ENCODE measurements around the gene GSDME.
A peak's percentile ranks its signal among the peaks of the same experiment; 100 is the strongest.
"Not testable (repeated sequence)": the region's sequence is repeated elsewhere in the genome, so short reads cannot be mapped to it uniquely, and the experiment has no call there.

GSDME gene

GRCh38 chr7:24757353-24758275 lies at the start of gene GSDME:
TSS of gene GSDME (minus strand) at chr7:24757464. CDS start at chr7:24749774, 7,690 bp downstream.
- DNase-seq (ENCODE audit: low read depth in 1 of 2, low spot score in 1 of 2): peak in 1 of 2 donors; percentile 25

DNA sequence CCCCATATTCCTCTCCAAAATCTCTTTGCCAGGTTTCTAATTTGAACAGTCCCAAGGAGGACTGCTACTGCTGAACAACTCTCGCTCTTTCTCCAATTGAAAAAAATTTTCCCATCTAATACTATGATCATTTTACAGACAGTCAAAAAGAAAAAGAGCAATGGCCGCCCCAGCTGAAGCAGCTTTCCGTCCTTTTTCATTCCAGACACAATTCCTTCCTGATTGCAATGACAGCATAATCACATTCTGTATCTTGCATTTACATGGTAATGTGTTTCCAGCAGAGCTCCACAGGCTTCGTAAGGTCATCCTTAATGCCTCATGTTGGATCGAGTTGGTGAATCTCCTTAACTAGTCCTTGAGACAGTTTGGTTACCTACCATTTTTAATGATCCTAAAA lies 45.0 kb upstream of the GSDME start:
- DNase-seq (ENCODE audit: low read depth in 1 of 2, low spot score in 1 of 2): no peak

DNA sequence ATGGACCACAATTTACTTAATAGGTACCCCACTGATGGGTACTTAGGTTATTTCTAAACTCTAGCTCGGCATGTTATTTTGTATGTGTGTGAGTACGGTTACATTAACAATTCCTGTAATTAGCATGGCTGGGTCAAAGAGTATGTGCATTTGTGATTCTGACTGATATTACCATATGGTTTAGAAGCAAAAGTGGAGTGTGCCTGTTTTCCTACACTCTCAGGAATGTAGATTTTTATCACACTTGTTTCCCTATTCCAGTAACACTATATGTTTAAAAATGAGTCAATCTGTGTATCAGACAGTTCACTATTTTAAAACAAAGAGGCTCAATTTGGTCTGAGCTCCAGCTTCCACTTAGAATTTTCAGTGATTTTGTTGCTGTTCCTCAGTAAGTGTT lies 44.6 kb upstream of the GSDME start:
- DNase-seq (ENCODE audit: low read depth in 1 of 2, low spot score in 1 of 2): no peak

GRCh38 chr7:24800667-24801066 lies 43.4 kb upstream of the GSDME start:
- no peak for DNase-seq (ENCODE audit: low read depth in 1 of 2, low spot score in 1 of 2)

DNA sequence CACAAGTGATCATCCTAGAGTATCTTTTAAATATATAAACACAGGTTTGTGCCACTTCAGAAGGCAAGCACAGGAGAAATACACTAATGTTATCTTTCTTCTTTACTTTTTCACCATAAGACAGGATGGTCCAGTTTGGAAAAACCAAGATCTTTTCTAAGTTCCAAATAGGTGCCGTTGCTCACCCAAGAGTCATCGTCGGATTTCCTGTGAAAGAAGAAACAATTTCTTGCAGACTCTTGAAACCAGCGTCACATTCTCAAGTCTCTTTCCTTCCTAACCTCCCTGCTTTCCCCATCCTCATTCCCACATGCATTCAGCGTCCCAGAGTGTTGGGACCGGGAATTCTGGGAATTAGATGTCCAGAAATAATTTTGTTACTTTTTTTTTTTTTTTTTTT lies 42.8 kb upstream of the GSDME start:
- DNase-seq (ENCODE audit: low read depth in 1 of 2, low spot score in 1 of 2): no peak

- no peak for DNase-seq (ENCODE audit: low read depth in 1 of 2, low spot score in 1 of 2)
These were observed 42.2 kb upstream of the GSDME start for GRCh38 chr7:24799506-24799905.

DNA sequence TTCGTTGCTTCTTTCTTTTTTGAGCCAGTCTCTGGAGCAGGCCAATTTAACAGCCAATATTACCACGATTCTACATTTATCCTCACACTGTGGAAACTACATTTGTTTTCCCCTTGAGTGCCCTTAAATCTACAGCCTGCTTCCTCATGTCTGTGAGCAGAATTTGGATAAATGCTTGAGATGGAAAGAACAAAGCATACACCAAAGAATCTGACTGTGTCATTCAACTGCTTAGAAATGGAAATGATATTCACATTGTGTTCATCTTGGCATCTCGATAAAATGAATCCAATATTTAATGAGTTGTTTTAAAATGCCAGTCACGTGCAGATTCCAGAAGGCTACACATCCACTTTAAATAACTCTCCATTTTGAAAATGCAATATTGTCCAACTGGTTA lies 41.0 kb upstream of the GSDME start:
- DNase-seq (ENCODE audit: low read depth in 1 of 2, low spot score in 1 of 2): no peak

GRCh38 chr7:24797270-24797669 lies 40.0 kb upstream of the GSDME start:
- DNase-seq (ENCODE audit: low read depth in 1 of 2, low spot score in 1 of 2): no peak

- no peak for DNase-seq (ENCODE audit: low read depth in 1 of 2, low spot score in 1 of 2)
These were observed 38.1 kb upstream of the GSDME start for GRCh38 chr7:24795407-24795767.

- DNase-seq (ENCODE audit: low read depth in 1 of 2, low spot score in 1 of 2): not testable (repeated sequence)
These were observed 37.6 kb upstream of the GSDME start for GRCh38 chr7:24794751-24795406.

GRCh38 chr7:24793982-24794648 lies 36.9 kb upstream of the GSDME start:
- DNase-seq (ENCODE audit: low read depth in 1 of 2, low spot score in 1 of 2): no peak

DNA sequence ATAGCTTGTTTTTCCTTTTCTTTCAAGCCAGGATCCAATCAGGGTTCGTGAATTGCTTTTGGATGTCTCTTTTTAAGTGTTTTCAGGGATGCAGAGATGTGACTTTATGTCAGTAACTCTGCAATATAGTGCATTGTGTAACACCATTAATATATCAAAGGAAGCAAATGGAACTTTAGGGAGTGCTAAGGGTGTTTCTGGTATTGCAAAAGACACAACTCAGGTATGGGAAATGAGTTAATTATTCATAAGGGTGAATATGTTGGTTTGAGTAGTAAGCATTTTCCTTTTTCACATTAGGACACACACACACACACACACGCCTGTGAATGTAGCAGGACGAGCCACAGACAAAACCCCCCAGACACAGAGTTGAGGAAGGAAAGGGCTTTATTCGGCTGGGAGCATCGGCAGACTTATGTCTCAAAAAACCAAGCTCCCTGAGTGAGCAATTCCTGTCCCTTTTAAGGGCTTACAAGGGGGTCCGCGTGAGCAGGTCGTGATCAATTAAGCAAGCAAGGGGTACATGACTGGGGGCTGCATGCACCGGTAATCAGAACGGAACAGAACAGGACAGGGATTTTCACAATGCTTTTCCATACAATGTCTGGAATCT lies 31.8 kb upstream of the GSDME start:
- no peak for DNase-seq (ENCODE audit: low read depth in 1 of 2, low spot score in 1 of 2)

DNA sequence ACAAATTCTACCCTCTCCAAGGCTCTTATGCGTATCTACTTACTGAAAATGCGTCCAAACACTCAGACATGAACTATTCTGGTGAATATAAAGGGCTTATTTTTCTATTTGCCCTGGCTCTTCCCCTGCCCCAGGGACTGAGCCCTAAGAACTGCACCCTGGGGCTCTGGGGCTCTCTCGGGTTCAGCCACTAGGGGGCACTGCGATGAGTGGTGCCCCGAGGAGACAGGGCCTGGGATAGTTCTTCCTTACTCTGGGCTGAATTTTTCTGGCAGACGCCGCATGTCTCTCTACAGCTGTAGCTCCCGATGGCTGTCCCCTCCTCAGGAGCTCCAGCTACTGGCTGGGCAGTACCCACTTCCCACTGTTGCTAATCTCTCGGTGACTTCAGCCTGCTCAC lies 30.8 kb upstream of the GSDME start:
- DNase-seq (ENCODE audit: low read depth in 1 of 2, low spot score in 1 of 2): no peak

DNA sequence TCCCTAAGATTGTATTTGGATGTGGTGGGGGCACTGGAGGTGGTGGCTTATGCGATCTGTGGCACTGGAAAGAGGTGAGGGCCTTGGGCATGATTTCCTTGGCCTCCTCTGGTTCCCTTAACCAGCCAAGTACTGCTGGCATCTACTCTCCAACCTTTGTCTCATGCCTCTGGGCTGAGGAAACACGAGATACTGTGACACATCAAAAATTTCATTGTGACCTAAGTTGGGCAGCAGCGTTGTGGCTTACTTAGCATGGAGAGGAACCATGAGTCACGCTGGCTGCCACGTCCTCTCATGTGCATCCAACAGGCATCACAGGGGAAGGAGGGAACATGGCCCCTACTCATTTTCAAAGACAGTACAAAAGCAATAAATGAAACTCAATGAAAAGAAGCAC lies 29.7 kb upstream of the GSDME start:
- no peak for DNase-seq (ENCODE audit: low read depth in 1 of 2, low spot score in 1 of 2)

DNA sequence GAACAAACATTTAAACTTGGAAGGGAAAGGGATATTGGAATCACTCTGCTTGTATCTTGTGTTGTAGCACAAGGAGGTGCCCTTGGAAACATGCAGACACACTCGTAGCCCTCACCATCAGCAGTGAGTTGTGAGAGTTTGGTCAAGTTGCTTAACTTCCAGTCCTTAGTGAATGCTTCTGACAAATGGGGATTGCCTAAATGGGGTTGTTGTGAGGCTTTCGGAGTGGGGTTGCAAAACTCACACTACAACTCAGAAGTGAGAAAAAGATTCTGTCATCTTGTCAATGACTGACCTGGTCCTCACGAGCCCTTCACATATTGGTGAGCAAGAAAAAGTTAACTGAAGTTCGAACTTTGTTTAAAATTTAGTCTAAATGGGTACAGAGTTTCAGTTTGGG lies 29.0 kb upstream of the GSDME start:
- DNase-seq (ENCODE audit: low read depth in 1 of 2, low spot score in 1 of 2): no peak

DNA sequence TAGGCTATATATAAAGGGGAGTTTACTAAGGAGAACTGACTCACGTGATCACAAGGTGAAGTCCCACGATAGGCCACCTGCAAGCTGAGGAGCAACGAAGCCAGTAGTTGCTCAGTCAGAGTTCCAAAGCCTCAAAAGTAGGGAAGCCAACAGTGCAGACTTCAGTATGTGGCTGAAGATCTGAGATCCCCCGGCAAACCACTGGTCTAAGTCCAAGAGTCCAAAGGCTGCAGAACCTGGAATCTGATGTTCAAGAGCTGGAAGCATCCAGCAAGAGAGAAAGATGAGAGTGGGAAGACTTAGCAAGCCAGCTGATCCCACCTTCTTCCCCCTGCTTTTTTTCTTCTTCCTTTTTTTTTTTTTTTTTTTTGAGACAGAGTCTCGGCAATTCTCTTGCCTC lies 27.0 kb upstream of the GSDME start:
- DNase-seq (ENCODE audit: low read depth in 1 of 2, low spot score in 1 of 2): no peak

DNA sequence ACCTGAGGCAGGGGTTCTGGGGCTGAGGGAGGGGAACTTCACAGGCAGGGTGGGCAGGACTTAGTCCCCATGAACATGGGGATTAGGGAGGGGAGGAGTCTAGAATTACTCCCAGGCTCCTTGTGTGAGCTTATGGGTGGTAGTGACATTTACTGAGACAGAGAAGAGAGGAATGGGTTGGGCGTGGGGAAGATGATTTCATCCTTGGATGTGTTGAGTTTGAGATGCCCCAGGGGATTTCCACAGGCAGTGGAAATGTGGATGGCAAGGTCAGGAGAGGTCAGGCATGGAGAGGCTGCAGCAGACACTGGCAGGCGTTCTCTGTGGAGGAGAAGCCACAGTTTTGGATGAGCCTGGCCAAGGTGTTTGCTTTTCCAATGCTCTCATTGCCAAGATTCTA lies 26.4 kb upstream of the GSDME start:
- no peak for DNase-seq (ENCODE audit: low read depth in 1 of 2, low spot score in 1 of 2)

GRCh38 chr7:24781106-24781505 lies 23.8 kb upstream of the GSDME start:
- DNase-seq (ENCODE audit: low read depth in 1 of 2, low spot score in 1 of 2): no peak

- DNase-seq (ENCODE audit: low read depth in 1 of 2, low spot score in 1 of 2): no peak
These were observed 22.0 kb upstream of the GSDME start for GRCh38 chr7:24779283-24779655.

- DNase-seq (ENCODE audit: low read depth in 1 of 2, low spot score in 1 of 2): no peak
These were observed 21.4 kb upstream of the GSDME start for GRCh38 chr7:24778543-24779282.

- no peak for DNase-seq (ENCODE audit: low read depth in 1 of 2, low spot score in 1 of 2)
These were observed 20.5 kb upstream of the GSDME start for GRCh38 chr7:24777806-24778205.
